ENCODE measurements around the gene EFCAB9. TPM values are rescaled to one million over a fixed set of nuclear protein-coding genes. Genes with fewer than 3 reads are reported as not detected.
"Not testable (repeated sequence)": the region's sequence is repeated elsewhere in the genome, so short reads cannot be mapped to it uniquely, and the experiment has no call there.

The EFCAB9 gene
- total RNA-seq, 1 experiment from 2014 or later, result not detected

DNA sequence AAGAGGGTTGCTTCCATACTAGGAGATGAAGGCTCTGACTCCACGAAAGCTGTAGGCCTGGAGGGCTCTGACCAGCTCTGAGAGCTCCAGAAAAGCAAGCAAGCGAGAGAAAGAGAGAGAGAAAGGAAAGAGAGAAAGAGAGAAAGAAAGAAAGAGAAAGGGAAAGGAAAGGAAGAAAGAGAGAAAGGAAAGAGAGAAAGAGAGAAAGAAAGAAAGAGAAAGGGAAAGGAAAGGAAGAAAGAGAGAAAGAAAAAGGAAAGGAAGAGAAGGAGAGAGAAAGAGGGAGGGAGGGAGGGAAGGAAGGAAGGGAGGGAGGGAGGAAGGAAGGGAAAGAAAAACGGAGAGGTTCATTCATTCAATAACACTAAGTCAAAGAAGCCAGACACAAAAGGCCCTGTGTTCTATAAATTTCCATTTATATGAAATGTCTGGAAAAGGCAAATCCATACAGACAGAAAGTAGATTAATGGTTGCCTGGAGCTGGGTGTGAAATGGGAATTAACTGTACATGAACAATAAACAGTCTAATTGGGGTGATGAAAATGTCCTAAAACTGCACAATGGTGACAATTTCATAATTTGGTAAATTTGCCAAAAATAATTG, 4.2 kb upstream of the EFCAB9 start:
- DNase-seq (ENCODE audit: low spot score) (no peak), ATAC-seq (no peak)
- Mint-ChIP-seq H3K36me3 (no peaks in the 10 kb centered on the region), H3K4me3 (peak overlapping the region; percentile 78), H3K27me3 (ENCODE audit: low read depth) (peaks cover 14% of the 10 kb centered on the region), H3K27ac (peak overlapping the region; percentile 86), H3K4me1 (peaks cover 27% of the 10 kb centered on the region), H3K9me3 (no peaks in the 10 kb centered on the region)
- no peak for TF ChIP-seq CBFB (CRISPR knock-in tag; IDR thresholded peaks at IDR 0.05; ENCODE audit: low read depth)
- TF ChIP-seq, protein P1, sequence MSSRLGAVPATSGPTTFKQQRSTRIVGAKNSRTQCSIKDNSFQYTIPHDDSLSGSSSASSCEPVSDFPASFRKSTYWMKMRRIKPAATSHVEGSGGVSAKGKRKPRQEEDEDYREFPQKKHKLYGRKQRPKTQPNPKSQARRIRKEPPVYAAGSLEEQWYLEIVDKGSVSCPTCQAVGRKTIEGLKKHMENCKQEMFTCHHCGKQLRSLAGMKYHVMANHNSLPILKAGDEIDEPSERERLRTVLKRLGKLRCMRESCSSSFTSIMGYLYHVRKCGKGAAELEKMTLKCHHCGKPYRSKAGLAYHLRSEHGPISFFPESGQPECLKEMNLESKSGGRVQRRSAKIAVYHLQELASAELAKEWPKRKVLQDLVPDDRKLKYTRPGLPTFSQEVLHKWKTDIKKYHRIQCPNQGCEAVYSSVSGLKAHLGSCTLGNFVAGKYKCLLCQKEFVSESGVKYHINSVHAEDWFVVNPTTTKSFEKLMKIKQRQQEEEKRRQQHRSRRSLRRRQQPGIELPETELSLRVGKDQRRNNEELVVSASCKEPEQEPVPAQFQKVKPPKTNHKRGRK (CRISPR knock-in tag; IDR thresholded peaks at IDR 0.05; ENCODE audit: borderline replicate concordance), result peak; percentile 88
- CTCF ChIA-PET, result interaction anchor here (0.6 to 5.3 kb wide), 16 partner anchors 9 to 263 kb away, joined by 3 to 49 read pairs (median 10); partner anchors contain the start of genes FBXW11 and UBTD2
- POLR2A ChIA-PET, result interaction anchor here (3.6 kb wide), 1 partner anchor 15 kb away, joined by 12 read pairs; no protein-coding TSS in a partner anchor

DNA sequence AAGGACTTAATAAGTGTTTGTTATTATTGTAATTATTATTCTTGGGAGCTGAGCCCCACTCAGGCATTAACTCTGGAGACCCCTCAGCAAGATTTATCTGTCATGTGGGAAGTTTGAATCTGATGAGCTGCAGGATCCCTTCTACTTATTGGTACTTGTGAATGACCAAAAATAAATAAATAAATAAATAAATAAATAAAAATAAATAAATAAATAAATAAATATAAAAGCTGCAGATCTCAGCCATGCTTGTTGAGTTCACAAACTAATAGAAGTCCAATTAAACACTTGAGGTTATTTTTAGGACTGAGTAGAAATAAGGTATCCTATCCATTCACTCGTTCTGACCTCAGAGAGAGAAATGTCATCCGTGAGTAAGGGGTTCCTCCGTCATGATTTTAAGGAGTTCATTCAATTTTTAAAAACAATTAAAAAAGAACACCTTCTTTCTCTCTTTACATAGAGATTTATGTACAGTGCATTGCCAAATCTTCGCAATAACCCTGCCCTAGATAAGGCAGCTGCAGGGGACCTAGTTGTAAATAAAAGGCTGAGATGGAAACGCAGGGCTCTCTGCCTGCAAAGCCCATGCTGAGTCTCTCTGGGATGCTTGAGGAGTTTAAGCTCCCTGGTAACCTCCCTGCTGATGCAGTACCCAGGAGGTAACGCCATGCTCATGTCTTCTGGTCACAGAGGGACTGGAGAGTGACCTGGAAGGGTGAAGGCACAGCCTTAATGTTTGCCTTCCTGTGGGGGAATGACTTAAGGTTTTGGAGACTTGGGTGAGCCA, 1.2 kb downstream of the EFCAB9 start:
- Mint-ChIP-seq H3K27me3 (ENCODE audit: low read depth) (peaks cover 4% of the 10 kb centered on the region; the same call in 1 of the 2 replicates), H3K36me3 (no peaks in the 10 kb centered on the region), H3K4me3 (no peak overlapping the region), H3K4me1 (no peaks in the 10 kb centered on the region), H3K9me3 (peaks cover 10% of the 10 kb centered on the region), H3K27ac (no peak overlapping the region)
- ATAC-seq (no peak), DNase-seq (ENCODE audit: low spot score) (no peak)
- TF ChIP-seq OVOL2 (CRISPR knock-in tag; IDR thresholded peaks at IDR 0.05; ENCODE audit: borderline replicate concordance), result no peak
- TF ChIP-seq ZNF423 (CRISPR knock-in tag; IDR thresholded peaks at IDR 0.05), result peak; percentile 75
- no peak for TF ChIP-seq TEAD1 (CRISPR knock-in tag; IDR thresholded peaks at IDR 0.05)
- TF ChIP-seq, protein P2, sequence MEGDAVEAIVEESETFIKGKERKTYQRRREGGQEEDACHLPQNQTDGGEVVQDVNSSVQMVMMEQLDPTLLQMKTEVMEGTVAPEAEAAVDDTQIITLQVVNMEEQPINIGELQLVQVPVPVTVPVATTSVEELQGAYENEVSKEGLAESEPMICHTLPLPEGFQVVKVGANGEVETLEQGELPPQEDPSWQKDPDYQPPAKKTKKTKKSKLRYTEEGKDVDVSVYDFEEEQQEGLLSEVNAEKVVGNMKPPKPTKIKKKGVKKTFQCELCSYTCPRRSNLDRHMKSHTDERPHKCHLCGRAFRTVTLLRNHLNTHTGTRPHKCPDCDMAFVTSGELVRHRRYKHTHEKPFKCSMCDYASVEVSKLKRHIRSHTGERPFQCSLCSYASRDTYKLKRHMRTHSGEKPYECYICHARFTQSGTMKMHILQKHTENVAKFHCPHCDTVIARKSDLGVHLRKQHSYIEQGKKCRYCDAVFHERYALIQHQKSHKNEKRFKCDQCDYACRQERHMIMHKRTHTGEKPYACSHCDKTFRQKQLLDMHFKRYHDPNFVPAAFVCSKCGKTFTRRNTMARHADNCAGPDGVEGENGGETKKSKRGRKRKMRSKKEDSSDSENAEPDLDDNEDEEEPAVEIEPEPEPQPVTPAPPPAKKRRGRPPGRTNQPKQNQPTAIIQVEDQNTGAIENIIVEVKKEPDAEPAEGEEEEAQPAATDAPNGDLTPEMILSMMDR (IDR thresholded peaks at IDR 0.05), result no peak
- no peak for TF ChIP-seq JUN (CRISPR knock-in tag; IDR thresholded peaks at IDR 0.05)
- no peak for TF ChIP-seq ZNF138 (CRISPR knock-in tag; conservative IDR thresholded peaks at IDR 0.05)
- TF ChIP-seq, protein P3, sequence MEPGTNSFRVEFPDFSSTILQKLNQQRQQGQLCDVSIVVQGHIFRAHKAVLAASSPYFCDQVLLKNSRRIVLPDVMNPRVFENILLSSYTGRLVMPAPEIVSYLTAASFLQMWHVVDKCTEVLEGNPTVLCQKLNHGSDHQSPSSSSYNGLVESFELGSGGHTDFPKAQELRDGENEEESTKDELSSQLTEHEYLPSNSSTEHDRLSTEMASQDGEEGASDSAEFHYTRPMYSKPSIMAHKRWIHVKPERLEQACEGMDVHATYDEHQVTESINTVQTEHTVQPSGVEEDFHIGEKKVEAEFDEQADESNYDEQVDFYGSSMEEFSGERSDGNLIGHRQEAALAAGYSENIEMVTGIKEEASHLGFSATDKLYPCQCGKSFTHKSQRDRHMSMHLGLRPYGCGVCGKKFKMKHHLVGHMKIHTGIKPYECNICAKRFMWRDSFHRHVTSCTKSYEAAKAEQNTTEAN (CRISPR knock-in tag; IDR thresholded peaks at IDR 0.05), result no peak
- ChIA-PET CTCF (interaction anchor here (0.7 to 1.3 kb wide), 2 partner anchors 9 to 136 kb away, joined by 3 read pairs; no protein-coding TSS in a partner anchor), POLR2A (no interaction called here)

DNA sequence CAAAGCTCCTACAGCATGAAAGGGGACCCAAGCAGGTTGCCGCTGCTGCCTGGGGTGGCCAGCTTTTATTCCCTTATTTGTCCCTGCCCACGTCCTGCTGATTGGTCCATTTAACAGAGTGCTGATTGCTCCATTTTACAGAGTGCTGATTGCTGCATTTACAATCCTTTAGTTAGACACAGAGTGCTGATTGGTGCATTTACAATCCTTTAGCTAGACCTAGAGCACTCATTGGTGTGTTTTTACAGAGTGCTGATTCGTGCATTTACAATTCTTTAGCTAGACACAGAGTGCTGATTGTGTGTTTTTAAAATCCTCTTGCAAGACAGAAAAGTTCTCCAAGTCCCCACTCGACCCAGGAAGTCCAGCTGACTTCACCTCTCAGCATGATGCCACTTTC, 3.8 kb downstream of the EFCAB9 start:
- DNase-seq (ENCODE audit: low spot score); CTCF ChIA-PET: not testable (repeated sequence)

DNA sequence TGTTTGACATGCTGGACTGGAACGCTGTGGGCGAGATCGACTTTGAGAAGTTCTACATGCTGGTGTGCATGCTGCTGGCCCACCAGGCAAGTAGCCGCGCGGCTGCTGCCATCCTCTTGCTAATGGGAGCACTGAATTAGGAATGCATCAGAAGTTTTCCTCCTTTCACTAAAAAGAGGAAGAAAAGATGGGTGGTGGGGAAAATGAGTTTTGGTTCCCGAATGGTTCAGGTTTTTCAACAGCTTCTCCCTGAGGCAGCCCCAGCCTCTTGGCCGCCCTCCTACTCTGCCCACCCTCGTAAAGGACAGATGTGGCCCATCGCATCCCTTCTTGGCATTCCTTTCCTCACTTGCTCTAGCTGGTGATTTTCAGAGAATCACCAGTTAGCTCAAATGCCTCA, 5.5 kb downstream of the EFCAB9 start:
- ChIA-PET CTCF (interaction anchor here (0.7 to 1.1 kb wide), 2 partner anchors 10 to 96 kb away, joined by 3 to 6 read pairs; no protein-coding TSS in a partner anchor), POLR2A (interaction anchor here (0.6 kb wide), 1 partner anchor 21 kb away, joined by 5 read pairs; no protein-coding TSS in a partner anchor)
- H3K9me3 Mint-ChIP-seq, result peaks cover 10% of the 10 kb centered on the region
- TF ChIP-seq TP53 (CRISPR knock-in tag; IDR thresholded peaks at IDR 0.05), result no peak
- no peak for TF ChIP-seq GTF2I (CRISPR knock-in tag; conservative IDR thresholded peaks at IDR 0.05)
- TF ChIP-seq ZNF423 (CRISPR knock-in tag; IDR thresholded peaks at IDR 0.05), result no peak
- ATAC-seq (no peak), DNase-seq (ENCODE audit: low spot score) (no peak)
- H3K36me3 Mint-ChIP-seq, result no peaks in the 10 kb centered on the region
- H3K27me3 Mint-ChIP-seq (ENCODE audit: low read depth), result no peaks in the 10 kb centered on the region
- no peaks in the 10 kb centered on the region for H3K4me1 Mint-ChIP-seq
- no peak overlapping the region for H3K4me3 Mint-ChIP-seq
- no peak overlapping the region for H3K27ac Mint-ChIP-seq

More for the DNA sequence above, 3.8 kb downstream of the EFCAB9 start:
- H3K9me3 Mint-ChIP-seq, result peaks cover 10% of the 10 kb centered on the region
- H3K4me3 Mint-ChIP-seq; H3K27ac Mint-ChIP-seq; H3K4me1 Mint-ChIP-seq; ATAC-seq; H3K36me3 Mint-ChIP-seq; POLR2A ChIA-PET; H3K27me3 Mint-ChIP-seq (ENCODE audit: low read depth): not testable (repeated sequence)
- peak; percentile 78 for TF ChIP-seq NFYB (CRISPR knock-in tag; conservative IDR thresholded peaks at IDR 0.05; ENCODE audit: low read depth)

Measured in WTC11 (cell line).